SU-DHL-6 (cell line): ENCODE data around the gene SLCO3A1.

Experiments
- H2AFZ ChIP-seq: fragments of 200-600 bp; sonication (generic); 2 replicates; pipeline ENCODE4 v1.6.1; 2014; ENCODE audit warnings: low read depth, mild to moderate bottlenecking, moderate library complexity, mixed read lengths, antibody characterized with exemption, low read length; ENCODE audit not compliant: severe bottlenecking
- H3F3A ChIP-seq: fragments of 200-600 bp; shearing (Covaris generic); 2 replicates; pipeline ENCODE4 v1.6.0; 2016; ENCODE audit warnings: antibody characterized with exemption, mild to moderate bottlenecking; ENCODE audit not compliant: insufficient read depth
- H3K27ac ChIP-seq: fragments of 200-600 bp; sonication (generic); 2 replicates; pipeline ENCODE4 v1.5.1; 2016; ENCODE audit warnings: low read depth, mild to moderate bottlenecking, low read length, moderate library complexity, mixed read lengths
- H3K27me3 ChIP-seq: fragments of 200-600 bp; sonication (generic), shearing (Covaris generic); 2 replicates; pipeline ENCODE4 v1.6.0; 2014; ENCODE audit warnings: mild to moderate bottlenecking, low read length
- H3K36me3 ChIP-seq: fragments of 200-600 bp; sonication (generic); 2 replicates; pipeline ENCODE4 v1.6.1; 2014; ENCODE audit warnings: mild to moderate bottlenecking, low read length, mixed read lengths
- H3K4me2 ChIP-seq: fragments of 300-600, 200-600 bp; shearing (Covaris generic), sonication (generic); 2 replicates; pipeline ENCODE4 v1.6.0; 2014; ENCODE audit warnings: low read length, low read depth, mild to moderate bottlenecking; ENCODE audit not compliant: poor library complexity, severe bottlenecking
- H3K4me3 ChIP-seq: fragments of 200-600 bp; sonication (generic); 2 replicates; pipeline ENCODE4 v1.5.1; 2014; ENCODE audit warnings: antibody characterized with exemption, low read length, mild to moderate bottlenecking, mixed read lengths; ENCODE audit not compliant: insufficient read depth, poor library complexity, severe bottlenecking
- H3K79me2 ChIP-seq: fragments of 200-600 bp; sonication (generic); 2 replicates; pipeline ENCODE4 v1.6.1; 2014; ENCODE audit warnings: mild to moderate bottlenecking, low read length, moderate library complexity; ENCODE audit not compliant: insufficient read depth
- H3K9ac ChIP-seq: fragments of 200-600 bp; sonication (generic); 2 replicates; pipeline ENCODE4 v1.7.0; 2014; ENCODE audit warnings: mild to moderate bottlenecking, low read length
- H3K9me2 ChIP-seq: fragments of 200-600 bp; sonication (generic); replicated peaks from 2 replicates; pipeline ENCODE4 v1.6.1; 2014; ENCODE audit warnings: low read length; ENCODE audit not compliant: insufficient read depth
- H3K9me3 ChIP-seq: fragments of 200-600 bp; sonication (generic); 2 replicates; pipeline ENCODE4 v1.6.1; 2014; ENCODE audit warnings: low read length, mixed read lengths; ENCODE audit not compliant: insufficient read depth
- H4K20me1 ChIP-seq: fragments of 200-600 bp; sonication (generic); 2 replicates; pipeline ENCODE4 v1.6.1; 2014; ENCODE audit warnings: low read depth, mild to moderate bottlenecking, antibody characterized with exemption, low read length, moderate library complexity, mixed read lengths
- CTCF ChIP-seq: fragments of 200-600 bp; sonication (generic); IDR thresholded peaks from one replicate; pipeline ENCODE4 v1.5.1; 2017; ENCODE audit warnings: antibody characterized with exemption, mild to moderate bottlenecking, low read length, moderate library complexity; ENCODE audit not compliant: insufficient read depth, poor library complexity, severe bottlenecking
- EZH2phosphoT487 ChIP-seq: fragments of 200-600 bp; sonication (generic), shearing (Covaris generic); conservative IDR thresholded peaks from 2 replicates; pipeline ENCODE4 v1.6.1; 2018; ENCODE audit warnings: mild to moderate bottlenecking, antibody characterized with exemption, low read length, moderate library complexity, mixed read lengths

SLCO3A1 gene

GRCh38 chr15:91995146-91995545, 141.6 kb downstream of the SLCO3A1 start:
- Histone ChIP-seq H3K9me3 (no peaks in the 10 kb centered on the region), H3K27ac (no peak overlapping the region), H3K79me2 (no peaks in the 10 kb centered on the region), H3K4me2 (no peak overlapping the region), H3F3A (no peaks in the 10 kb centered on the region), H3K27me3 (no peaks in the 10 kb centered on the region), H3K4me3 (no peak overlapping the region), H3K9ac (no peak overlapping the region), H2AFZ (no peak overlapping the region), H3K36me3 (no peaks in the 10 kb centered on the region), H3K9me2 (no peaks in the 10 kb centered on the region), H4K20me1 (no peaks in the 10 kb centered on the region)
- TF ChIP-seq CTCF (no peak), EZH2phosphoT487 (no peak)

DNA sequence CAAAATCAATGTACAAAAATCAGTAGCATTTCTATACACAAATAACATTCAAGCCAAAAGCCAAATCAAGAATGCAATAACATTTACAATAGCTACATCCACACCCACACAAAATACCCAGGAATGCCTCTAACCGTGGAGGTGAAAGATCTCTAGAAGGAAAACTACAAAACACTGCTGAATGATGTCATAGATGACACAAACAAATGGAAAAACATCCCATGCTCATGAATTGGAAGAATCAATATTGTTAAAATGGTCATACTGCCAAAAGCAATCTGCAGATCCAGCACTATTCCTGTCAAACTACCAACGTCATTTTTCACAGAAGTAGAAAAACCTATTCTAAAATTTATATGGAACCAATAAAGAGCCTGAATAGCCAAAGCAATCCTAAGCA, 143.7 kb downstream of the SLCO3A1 start:
- Histone ChIP-seq H3K36me3 (no peaks in the 10 kb centered on the region), H3K27me3 (no peaks in the 10 kb centered on the region), H3K9me3 (no peaks in the 10 kb centered on the region), H3F3A (no peaks in the 10 kb centered on the region), H3K79me2 (no peaks in the 10 kb centered on the region), H3K4me2 (no peak overlapping the region), H2AFZ (no peak overlapping the region), H3K9me2 (no peaks in the 10 kb centered on the region), H3K9ac (no peak overlapping the region), H4K20me1 (no peaks in the 10 kb centered on the region; the same call in 1 of the 2 replicates), H3K27ac (no peak overlapping the region), H3K4me3 (no peak overlapping the region)
- no peak for TF ChIP-seq CTCF
- no peak for TF ChIP-seq EZH2phosphoT487

GRCh38 chr15:92000709-92001108, 147.2 kb downstream of the SLCO3A1 start:
- TF ChIP-seq CTCF (no peak), EZH2phosphoT487 (no peak)
- H3K4me2 ChIP-seq = no peak overlapping the region
- H3F3A ChIP-seq = no peaks in the 10 kb centered on the region
- no peak overlapping the region for H3K27ac ChIP-seq
- no peaks in the 10 kb centered on the region for H3K9me2 ChIP-seq
- no peaks in the 10 kb centered on the region for H3K27me3 ChIP-seq
- H2AFZ ChIP-seq = no peak overlapping the region
- no peaks in the 10 kb centered on the region for H3K36me3 ChIP-seq
- H3K9me3 ChIP-seq = no peaks in the 10 kb centered on the region
- H3K79me2 ChIP-seq = no peaks in the 10 kb centered on the region
- H4K20me1 ChIP-seq = peaks cover 11% of the 10 kb centered on the region
- no peak overlapping the region for H3K4me3 ChIP-seq
- no peak overlapping the region for H3K9ac ChIP-seq
